C4-2B (cell line): ENCODE measurements around the gene GAP43.

Source experiments
- H3K27ac ChIP-seq: fragments of 450-650 bp; 2 replicates; pipeline ENCODE4 v1.5.1; 2017
- CTCF ChIP-seq: fragments of 450-650 bp; conservative IDR thresholded peaks from 2 replicates; pipeline ENCODE4 v1.5.1; 2017; ENCODE audit warnings: mild to moderate bottlenecking
- ZFX ChIP-seq: fragments of 450-650 bp; IDR thresholded peaks from 2 replicates; pipeline ENCODE4 v1.6.1; 2017

Gene GAP43

DNA sequence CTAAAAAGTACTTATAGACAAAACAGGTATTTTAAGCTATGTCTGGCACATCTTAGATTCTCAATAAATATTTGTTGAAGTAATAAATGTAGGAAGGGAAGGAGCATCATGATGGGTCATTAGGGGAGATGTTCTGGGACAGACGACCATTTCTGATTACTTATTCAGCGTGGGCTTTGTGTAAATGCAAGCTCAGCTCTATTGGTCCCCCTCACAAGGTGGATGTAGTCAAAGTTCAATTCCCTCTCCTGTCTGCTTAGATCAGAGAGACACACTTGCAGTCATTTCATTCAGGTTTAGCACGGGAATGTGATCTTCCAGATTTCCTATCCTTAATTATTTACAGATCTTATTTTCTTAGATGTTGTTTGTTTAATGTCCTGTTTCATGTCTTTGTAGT lies 7.5 kb downstream of the GAP43 start:
- H3K27ac ChIP-seq = no peak overlapping the region
- TF ChIP-seq ZFX (no peak), CTCF (no peak)

- no peak overlapping the region for H3K27ac ChIP-seq
- TF ChIP-seq CTCF (no peak), ZFX (no peak)
Observed at GRCh38 chr3:115632026-115632425, 8.7 kb downstream of the GAP43 start.

DNA sequence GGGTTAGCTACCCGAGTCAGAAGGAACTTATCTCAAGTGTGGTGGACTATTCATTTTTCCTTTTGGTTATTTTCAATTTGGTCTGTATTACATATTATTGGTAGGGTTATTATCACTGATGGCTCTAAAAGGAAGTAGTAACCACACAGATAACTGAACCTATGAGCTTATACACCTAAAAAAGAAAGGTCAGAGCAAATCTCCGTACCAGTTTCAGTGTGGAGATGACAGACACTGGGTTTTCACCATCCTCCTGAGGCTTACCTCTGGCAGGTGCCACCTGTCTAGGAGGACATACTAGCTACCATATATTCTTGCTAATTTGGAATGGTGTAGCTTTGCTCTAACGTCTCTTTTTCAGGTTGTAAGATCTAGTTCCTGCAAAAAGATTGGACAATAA lies 10.2 kb downstream of the GAP43 start:
- H3K27ac ChIP-seq = no peak overlapping the region
- TF ChIP-seq ZFX = no peak
- TF ChIP-seq CTCF = no peak

GRCh38 chr3:115634052-115634451 lies 10.7 kb downstream of the GAP43 start:
- no peak for TF ChIP-seq CTCF
- TF ChIP-seq ZFX = no peak

GRCh38 chr3:115635406-115635805 lies 12.1 kb downstream of the GAP43 start:
- no peak overlapping the region for H3K27ac ChIP-seq
- TF ChIP-seq ZFX = no peak
- TF ChIP-seq CTCF = no peak

More at GRCh38 chr3:115634052-115634451, 10.7 kb downstream of the GAP43 start:
- no peak overlapping the region for H3K27ac ChIP-seq

- no peak overlapping the region for H3K27ac ChIP-seq
- TF ChIP-seq ZFX (no peak), CTCF (no peak)
Observed at GRCh38 chr3:115638241-115638640, 14.9 kb downstream of the GAP43 start.

DNA sequence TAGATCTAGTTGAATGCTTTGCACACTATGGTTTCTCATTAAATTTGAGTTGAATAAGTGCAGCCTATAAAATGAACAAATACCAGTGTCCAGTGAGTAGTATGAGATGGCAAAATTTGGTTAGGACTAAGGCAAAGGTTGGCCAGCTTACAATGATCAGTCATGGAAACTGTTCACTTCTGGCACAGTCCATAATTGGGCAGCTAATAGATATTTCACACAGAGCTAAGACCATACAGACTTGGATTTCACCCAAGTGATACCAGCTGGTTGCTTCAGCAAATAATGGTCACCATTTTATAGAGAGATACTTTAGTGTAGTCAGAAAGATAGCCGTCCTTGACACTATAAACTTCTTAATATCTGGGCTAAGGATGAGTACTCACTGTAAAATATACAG lies 15.7 kb downstream of the GAP43 start:
- no peak overlapping the region for H3K27ac ChIP-seq
- no peak for TF ChIP-seq CTCF
- TF ChIP-seq ZFX = no peak
